NCI-H1436 (cell line): ENCODE results near the gene DHRS9.
"Not testable (repeated sequence)": the region's sequence is repeated elsewhere in the genome, so short reads cannot be mapped to it uniquely, and the experiment has no call there.

Experiments
- DNase-seq: peaks from one replicate; lab custom pipeline; 2025; lab: John Stamatoyannopoulos, UW

Gene DHRS9

GRCh38 chr2:169069341-169069740, at the start of gene DHRS9:
TSS of gene DHRS9 (plus strand) at chr2:169069563. CDS start at chr2:169081582, 12,019 bp downstream.
- no peak for DNase-seq

DNA sequence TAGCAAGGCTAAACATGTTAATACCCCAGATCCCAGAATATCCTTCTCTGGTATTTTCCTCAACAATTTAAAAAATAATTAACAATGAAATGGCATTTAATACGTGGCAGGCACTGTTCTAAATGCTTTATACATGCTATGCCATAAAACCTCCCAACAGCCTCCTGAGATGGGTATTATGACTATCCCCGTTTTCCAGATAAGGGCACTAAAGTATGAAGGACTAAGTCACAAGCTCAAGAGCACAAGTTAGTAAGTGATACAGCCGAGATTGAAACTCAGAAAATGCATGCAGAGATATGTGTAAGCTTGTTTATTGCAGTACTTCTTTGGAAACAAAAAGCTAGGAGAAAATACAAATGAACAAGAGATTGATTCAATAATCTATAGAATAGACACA, 46.2 kb upstream of the DHRS9 start:
- no peak for DNase-seq

DNA sequence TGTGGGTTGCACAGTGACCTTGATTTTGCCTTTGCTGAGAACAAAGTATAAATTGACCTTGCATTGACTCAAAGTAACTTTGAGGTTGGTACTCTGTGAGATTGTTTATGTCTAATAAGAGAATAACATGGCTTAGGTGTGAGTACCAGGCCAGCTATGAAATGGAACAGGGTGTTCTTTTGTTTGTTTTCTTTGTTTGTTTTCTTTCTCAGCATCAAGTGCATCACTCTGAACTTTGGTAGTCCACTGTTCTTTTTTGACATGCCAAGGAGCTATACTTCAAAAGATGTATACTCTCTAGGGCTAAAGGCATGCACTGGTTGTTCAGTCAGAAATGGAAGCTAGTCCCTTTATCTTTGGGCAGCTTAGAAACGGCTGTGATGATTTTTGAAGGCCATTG, 43.3 kb upstream of the DHRS9 start:
- no peak for DNase-seq

GRCh38 chr2:169027234-169027633, 42.1 kb upstream of the DHRS9 start:
- no peak for DNase-seq

DNA sequence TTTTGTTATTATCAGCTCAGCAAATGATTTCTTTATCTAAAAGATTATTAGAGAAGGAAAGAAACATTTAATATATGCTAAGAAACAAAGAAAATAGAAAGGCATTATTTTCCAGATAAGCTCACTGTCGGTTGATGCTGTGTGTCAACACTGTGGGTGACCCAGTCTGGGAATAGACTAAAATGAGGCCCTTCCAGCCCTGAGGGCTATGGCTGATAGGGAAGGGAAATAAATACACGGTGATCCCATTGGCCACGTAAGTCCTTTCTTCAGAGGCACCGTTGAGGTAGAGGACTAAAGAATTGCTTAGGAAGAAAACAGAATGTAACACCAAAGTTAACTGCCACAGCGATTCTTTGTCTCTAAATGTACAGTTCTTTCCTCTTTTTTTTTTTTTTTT, 40.0 kb upstream of the DHRS9 start:
- DNase-seq: no peak

DNA sequence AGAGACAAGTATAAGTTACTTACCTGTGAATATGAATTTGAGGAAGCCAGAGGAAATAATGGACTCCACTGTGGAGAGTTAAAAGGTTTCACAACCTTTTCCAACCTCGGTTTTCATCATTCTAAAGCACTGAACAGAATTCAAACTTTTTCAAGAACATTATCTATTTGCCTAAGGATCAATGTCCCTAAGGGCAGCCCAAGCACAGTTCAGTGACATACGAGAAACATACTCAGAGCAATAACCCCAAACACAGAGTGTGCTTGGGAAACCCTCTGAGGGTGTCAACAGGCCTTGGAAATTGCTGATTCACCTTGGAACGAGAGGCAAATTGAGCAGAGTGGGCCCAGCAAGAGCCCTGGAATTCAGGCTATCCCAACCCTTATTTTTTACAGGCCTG, 38.2 kb upstream of the DHRS9 start, which contains the start of gene ABCB11:
Gene ABCB11 (minus strand): TSS at position 123 of the 400 bp plus-strand sequence. CDS start 13,199 bp downstream, outside the sequence.
- DNase-seq: no peak

DNA sequence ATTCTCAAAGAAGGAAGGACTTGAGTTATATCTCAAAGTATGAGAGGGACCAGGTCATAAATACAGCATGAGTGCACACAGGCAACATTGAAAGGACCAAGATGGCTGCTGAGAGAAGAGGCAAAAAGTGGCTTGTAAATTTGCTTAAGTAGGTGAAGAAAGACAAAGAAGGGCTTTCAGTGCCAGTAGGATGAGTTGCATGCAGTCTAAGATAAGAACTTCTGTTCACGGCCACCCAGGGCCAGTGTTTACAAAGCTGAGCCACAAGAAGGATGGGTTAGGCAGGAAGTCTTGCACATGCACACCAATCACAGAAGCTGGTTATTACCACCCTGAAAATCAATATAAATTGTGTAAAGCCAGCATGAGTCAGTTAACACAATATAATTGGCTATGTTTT, 35.1 kb upstream of the DHRS9 start:
- no peak for DNase-seq

DNA sequence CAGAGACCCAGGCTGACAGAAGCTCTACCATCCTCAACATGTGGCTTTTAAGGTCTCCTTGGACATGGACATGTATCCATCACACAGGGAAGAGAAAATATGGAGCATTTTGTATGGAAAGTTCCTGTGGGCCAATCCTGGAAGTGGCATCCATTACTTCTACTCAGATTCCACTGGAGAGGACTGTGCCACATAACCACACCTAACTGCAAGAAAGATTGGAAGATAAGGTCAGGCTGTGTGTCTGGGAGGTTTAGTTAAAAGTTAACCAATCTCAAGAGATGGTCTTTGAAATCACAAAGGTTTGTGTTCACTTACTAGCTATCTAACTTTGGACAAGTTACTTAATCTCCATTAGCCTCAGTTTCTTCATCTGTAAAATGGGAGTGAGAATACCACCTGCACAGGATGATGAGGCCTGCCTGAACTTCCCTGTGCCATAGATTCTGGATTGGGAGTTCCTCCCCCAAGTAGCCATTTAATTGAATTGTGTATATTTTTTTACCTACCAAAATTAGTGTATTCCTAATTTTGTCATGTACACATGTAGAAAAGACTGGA, 34.3 kb upstream of the DHRS9 start:
- DNase-seq: no peak

DNA sequence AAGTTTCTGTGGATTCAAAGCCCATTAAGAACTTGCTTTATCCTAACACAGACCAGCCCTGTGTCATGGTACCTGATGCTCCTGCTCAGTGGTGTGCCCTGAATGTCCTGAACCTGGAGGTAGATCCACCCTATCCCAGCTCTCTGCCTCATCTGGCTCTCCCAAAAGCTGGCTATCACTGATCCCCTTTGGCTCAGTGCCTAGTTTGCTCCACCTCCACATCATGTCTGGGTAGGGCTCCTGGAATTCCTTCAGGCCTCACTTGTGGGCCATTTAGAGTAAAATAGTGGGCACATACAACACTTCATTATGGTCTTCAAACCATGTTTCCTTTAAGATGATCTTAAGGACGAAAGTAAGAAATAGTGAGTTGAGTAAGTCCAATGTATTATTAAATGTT, 33.5 kb upstream of the DHRS9 start:
- DNase-seq: no peak

DNA sequence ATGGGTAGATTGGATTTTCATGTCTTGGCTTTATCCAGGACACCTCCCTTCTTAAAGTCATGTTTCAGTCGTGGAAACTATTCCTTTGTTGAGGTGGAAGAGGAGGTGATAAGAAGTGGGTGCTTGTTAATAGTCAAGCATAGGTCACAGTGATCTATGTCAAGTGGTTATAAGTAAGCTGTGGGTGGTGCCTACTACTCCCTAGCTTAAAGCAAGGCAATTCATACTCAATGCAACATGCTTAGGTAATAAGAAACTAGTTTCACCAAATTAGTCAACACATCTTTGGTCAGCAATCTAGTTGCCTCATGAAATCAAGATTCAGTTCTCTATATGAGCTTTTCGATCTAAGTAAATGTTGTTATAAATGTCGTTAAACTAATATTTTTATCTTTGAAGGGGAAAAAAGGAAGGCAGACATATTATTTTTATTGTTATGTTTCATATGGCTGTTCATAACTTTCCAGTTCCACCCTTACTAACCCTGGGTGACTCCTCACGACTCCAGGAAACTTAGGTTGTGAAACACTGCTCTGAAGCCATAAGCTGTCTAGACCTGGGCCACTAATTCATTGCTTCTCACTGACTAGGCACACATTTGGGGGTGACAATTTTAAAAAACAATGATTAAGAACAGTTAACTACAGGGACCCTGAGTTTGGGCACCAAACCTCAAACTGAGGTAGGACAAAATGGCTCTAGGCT, 32.5 kb upstream of the DHRS9 start:
- DNase-seq: no peak

DNA sequence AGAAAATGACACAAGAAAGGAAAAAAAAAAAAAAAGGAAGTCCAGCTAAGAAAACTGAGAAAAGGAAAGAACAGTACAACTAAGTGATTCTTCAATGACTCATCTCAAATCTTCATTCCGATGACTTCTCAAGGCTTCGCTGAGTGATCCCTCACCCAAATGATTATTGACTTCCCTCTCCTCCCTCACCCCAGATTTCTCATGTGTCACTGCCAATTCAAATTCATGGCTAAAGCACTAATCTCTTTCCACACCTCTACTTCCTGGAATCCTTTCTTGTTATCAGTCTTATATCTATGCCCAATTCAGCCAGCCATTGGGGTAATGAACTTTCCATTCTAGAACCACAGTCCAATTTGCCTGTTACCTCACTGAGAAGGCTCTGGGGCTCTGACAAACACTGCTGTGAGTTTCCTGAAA, 31.0 kb upstream of the DHRS9 start:
- no peak for DNase-seq

- no peak for DNase-seq
Measured at GRCh38 chr2:169039702-169040101, 29.7 kb upstream of the DHRS9 start.

GRCh38 chr2:169041594-169041993, 27.8 kb upstream of the DHRS9 start:
- DNase-seq: no peak

DNA sequence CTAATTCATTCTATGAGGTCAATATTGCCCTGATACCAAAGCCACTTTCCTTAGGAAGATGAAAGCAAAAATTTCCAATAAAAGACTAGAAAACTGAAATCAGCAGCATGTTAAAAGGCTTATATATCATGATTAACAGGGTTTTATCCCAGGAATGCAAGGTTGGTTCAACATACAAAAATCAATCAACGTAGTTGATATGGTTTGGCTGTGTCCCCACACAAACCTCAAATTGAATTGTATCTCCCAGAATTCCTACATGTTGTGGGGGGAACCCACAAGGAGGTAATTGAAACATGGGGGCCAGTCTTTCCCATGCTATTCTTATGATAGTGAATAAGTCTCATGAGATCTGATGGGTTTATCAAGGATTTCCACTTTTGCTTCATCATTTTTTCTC, 26.5 kb upstream of the DHRS9 start:
- no peak for DNase-seq

- no peak for DNase-seq
Measured at GRCh38 chr2:169046440-169047151, 22.8 kb upstream of the DHRS9 start.

GRCh38 chr2:169047256-169048250, 21.8 kb upstream of the DHRS9 start:
- DNase-seq: no peak

GRCh38 chr2:169049142-169049541, 20.2 kb upstream of the DHRS9 start:
- no peak for DNase-seq

- no peak for DNase-seq
Measured at GRCh38 chr2:169050476-169051240, 18.7 kb upstream of the DHRS9 start.

GRCh38 chr2:169054575-169054974, 14.8 kb upstream of the DHRS9 start:
- not testable (repeated sequence) for DNase-seq

DNA sequence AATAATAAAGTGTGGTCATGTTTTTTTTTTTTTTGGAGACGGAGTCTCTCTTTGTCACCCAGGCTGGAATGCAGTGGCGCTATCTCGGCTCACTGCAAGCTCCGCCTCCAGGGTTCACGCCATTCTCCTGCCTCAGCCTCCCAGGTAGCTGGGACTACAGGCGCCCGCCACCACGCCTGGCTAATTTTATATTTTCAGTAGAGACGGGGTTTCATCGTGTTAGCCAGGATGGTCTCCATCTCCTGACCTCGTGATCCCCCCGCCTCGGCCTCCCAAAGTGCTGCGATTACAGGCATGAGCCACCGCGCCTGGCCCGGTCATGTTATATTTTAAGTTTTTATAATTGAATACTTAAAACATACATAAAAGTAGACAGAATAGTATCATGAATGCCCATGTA, 5.2 kb upstream of the DHRS9 start:
- DNase-seq: not testable (repeated sequence)

DNA sequence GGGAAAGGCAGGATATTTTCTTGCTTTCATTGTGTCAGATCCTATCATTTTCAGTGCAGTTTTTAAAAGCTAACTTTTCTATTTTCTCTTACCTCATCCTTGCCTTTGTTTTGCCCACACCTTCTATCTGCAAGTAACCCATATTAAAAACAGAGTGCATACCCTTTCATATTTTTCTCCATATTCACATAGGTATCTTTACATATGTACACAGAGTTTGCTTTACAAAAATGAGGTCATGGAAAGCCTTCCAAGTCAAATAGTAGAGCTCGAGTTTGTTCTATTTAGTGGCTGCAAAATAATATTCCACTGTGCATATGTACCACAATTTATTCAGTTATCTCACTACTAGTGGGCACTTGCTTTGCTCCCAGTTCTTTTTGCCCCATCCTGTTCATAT, 3.9 kb upstream of the DHRS9 start:
- no peak for DNase-seq
